CD4-positive, alpha-beta memory T cell (primary cell): ENCODE data around the gene ADIPOR2. TPM values are rescaled to one million over a fixed set of nuclear protein-coding genes. Genes with fewer than 3 reads are reported as not detected.
"Not testable (repeated sequence)": the region's sequence is repeated elsewhere in the genome, so short reads cannot be mapped to it uniquely, and the experiment has no call there.

Experiments used
- CTCF ChIA-PET: fragments of 350-600 bp; sonication (Branson Sonifier 250); formaldehyde crosslinking; loops from one replicate; lab custom pipeline; 2021; ENCODE audit warnings: inconsistent platforms; ENCODE audit not compliant: partially characterized antibody; lab: Charles Lee
- POLR2A ChIA-PET: fragments of 350-600 bp; sonication (Branson Sonifier 250); formaldehyde crosslinking; loops from one replicate; lab custom pipeline; 2021; ENCODE audit not compliant: partially characterized antibody; lab: Charles Lee
- DNase-seq, 5 donors: peaks; one replicate each; pipeline versions ENCODE4 v3.0.0 to v3.0.0-alpha.2; 2020 to 2022; ENCODE audit warnings: mixed read lengths in 1 of 5
- H3K27ac ChIP-seq: one replicate; pipeline ENCODE4 v1.7.0; 2013; ENCODE audit warnings: low read depth, low read length
- H3K27me3 ChIP-seq: 2 replicates; pipeline ENCODE4 v1.7.0; 2013; ENCODE audit warnings: mild to moderate bottlenecking, low read length, moderate library complexity; ENCODE audit not compliant: insufficient read depth
- H3K36me3 ChIP-seq: 2 replicates; pipeline ENCODE4 v1.7.0; 2013; ENCODE audit warnings: mild to moderate bottlenecking, low read length, moderate library complexity; ENCODE audit not compliant: insufficient read depth
- H3K4me1 ChIP-seq: 2 replicates; pipeline ENCODE4 v1.7.0; 2013; ENCODE audit warnings: mild to moderate bottlenecking, low read length, moderate library complexity; ENCODE audit not compliant: insufficient read depth
- H3K4me3 ChIP-seq, 2 donors: one replicate each; pipeline ENCODE4 v1.7.0; 2013; ENCODE audit warnings: low read length in 2 of 2, mild to moderate bottlenecking in 1 of 2
- H3K9me3 ChIP-seq, 2 donors: one replicate each; pipeline ENCODE4 v1.7.0; 2013; ENCODE audit warnings: low read length in 2 of 2, control low read depth in 1 of 2; ENCODE audit not compliant: control insufficient read depth in 1 of 2
- H3K27ac Mint-ChIP-seq, 7 donors: one replicate each; pipeline ENCODE4 v1.8.0; 2020 to 2021; ENCODE audit warnings: mixed read lengths in 7 of 7, mild to moderate bottlenecking in 6 of 7, inconsistent platforms in 3 of 7, moderate library complexity in 3 of 7
- H3K27me3 Mint-ChIP-seq, 2 donors: one replicate each; pipeline ENCODE4 v1.8.0; 2020 to 2021; ENCODE audit warnings: mixed read lengths in 2 of 2
- H3K36me3 Mint-ChIP-seq, 2 donors: one replicate each; pipeline ENCODE4 v1.8.0; 2020 to 2021; ENCODE audit warnings: mixed read lengths in 2 of 2, inconsistent platforms in 1 of 2, mild to moderate bottlenecking in 1 of 2
- H3K4me1 Mint-ChIP-seq, 4 donors: one replicate each; pipeline ENCODE4 v1.8.0; 2020 to 2021; ENCODE audit warnings: mixed read lengths in 4 of 4, mild to moderate bottlenecking in 1 of 4
- H3K4me3 Mint-ChIP-seq, 8 donors: one replicate each; pipeline ENCODE4 v1.8.0; 2020 to 2021; ENCODE audit warnings: mixed read lengths in 8 of 8, mild to moderate bottlenecking in 7 of 8, moderate library complexity in 6 of 8, inconsistent platforms in 3 of 8
- H3K9me3 Mint-ChIP-seq, 8 donors: one replicate each; pipeline ENCODE4 v1.8.0; 2020 to 2021; ENCODE audit warnings: mixed read lengths in 8 of 8, mild to moderate bottlenecking in 5 of 8, inconsistent platforms in 3 of 8, moderate library complexity in 1 of 8
- intact Hi-C: fragments of 100-400 bp; cut with micrococcal nuclease; formaldehyde crosslinking; loops from one replicate; pipeline ENCODE4 v1.15.1; 2023
- polyA plus RNA-seq, 2 donors: library from polyadenylated mRNA; unstranded; fragments of 300-500 nt; fragmentation: Illumina TruSeq; gene quantifications; one replicate each; pipeline ENCODE4 v1.2.3, GENCODE V29; 2021
- total RNA-seq, 2 experiments: library from RNA; stranded (reverse); gene quantifications; one replicate each; pipeline ENCODE4 v1.2.3, GENCODE V29; 2021

Gene ADIPOR2
- total and polyA plus RNA-seq, 4 experiments from 2014 or later, result 1.8 to 36.2 (median 19.6) TPM

GRCh38 chr12:1731019-1731687, 40.3 kb downstream of the ADIPOR2 start:
- no peak overlapping the region for H3K27ac Mint-ChIP-seq
- H3K27me3 Mint-ChIP-seq, result no peaks in the 10 kb centered on the region
- H3K4me3 Mint-ChIP-seq, result no peak overlapping the region
- Histone ChIP-seq H3K4me1 (peaks cover 15% of the 10 kb centered on the region), H3K36me3 (no peaks in the 10 kb centered on the region), H3K27ac (no peak overlapping the region), H3K4me3 (no peak overlapping the region), H3K27me3 (no peaks in the 10 kb centered on the region), H3K9me3 (no peaks in the 10 kb centered on the region)
- H3K36me3 Mint-ChIP-seq, result peaks cover 10 to 36% of the 10 kb centered on the region in 2 donors
- peaks cover 21 to 44% (median 23%) of the 10 kb centered on the region in 4 donors for H3K4me1 Mint-ChIP-seq
- no peak for DNase-seq
- H3K9me3 Mint-ChIP-seq, result peaks cover 0 to 2% (median 0%) of the 10 kb centered on the region in 8 donors
- CTCF ChIA-PET, result interaction anchor here (1.6 kb wide), 2 partner anchors 16 to 208 kb away, joined by 3 to 4 read pairs; no protein-coding TSS in a partner anchor
- intact Hi-C loops, result no loop called here
- POLR2A ChIA-PET, result no interaction called here

- CTCF ChIA-PET, result interaction anchor here (1.6 kb wide), 1 partner anchor 79 kb away, joined by 5 read pairs; no protein-coding TSS in a partner anchor
These were observed 40.8 kb downstream of the ADIPOR2 start for GRCh38 chr12:1731688-1732078.

GRCh38 chr12:1732914-1733313, 42.0 kb downstream of the ADIPOR2 start:
- Histone ChIP-seq H3K9me3 (no peaks in the 10 kb centered on the region), H3K36me3 (no peaks in the 10 kb centered on the region), H3K4me3 (no peak overlapping the region), H3K4me1 (peaks cover 15% of the 10 kb centered on the region), H3K27me3 (no peaks in the 10 kb centered on the region), H3K27ac (no peak overlapping the region)
- H3K4me1 Mint-ChIP-seq, result peaks cover 20 to 52% (median 29%) of the 10 kb centered on the region in 4 donors
- peaks cover 9 to 21% of the 10 kb centered on the region in 2 donors for H3K36me3 Mint-ChIP-seq
- POLR2A ChIA-PET, result no interaction called here
- H3K9me3 Mint-ChIP-seq, result peaks cover 0 to 2% (median 0%) of the 10 kb centered on the region in 8 donors
- CTCF ChIA-PET, result interaction anchor here (1.6 kb wide), 1 partner anchor 80 kb away, joined by 5 read pairs; no protein-coding TSS in a partner anchor
- DNase-seq, result peak in 3 of 5 donors; percentile 5 to 7 (median 7)
- peak overlapping the region in 1 of 8 donors; percentile 58 for H3K4me3 Mint-ChIP-seq
- H3K27ac Mint-ChIP-seq, result no peak overlapping the region
- no peaks in the 10 kb centered on the region for H3K27me3 Mint-ChIP-seq
- intact Hi-C loops, result no loop called here

More at GRCh38 chr12:1731688-1732078, 40.8 kb downstream of the ADIPOR2 start:
- H3K36me3 ChIP-seq, H3K27me3 ChIP-seq, H3K27ac ChIP-seq, H3K4me3 Mint-ChIP-seq, DNase-seq, H3K4me3 ChIP-seq, H3K9me3 Mint-ChIP-seq, H3K9me3 ChIP-seq, H3K27me3 Mint-ChIP-seq, H3K27ac Mint-ChIP-seq, intact Hi-C loops, POLR2A ChIA-PET: not testable (repeated sequence)
- H3K4me1 ChIP-seq, result peaks cover 15% of the 10 kb centered on the region
- Mint-ChIP-seq H3K36me3 (peaks cover 8 to 32% of the 10 kb centered on the region in 2 donors), H3K4me1 (peaks cover 21 to 44% (median 23%) of the 10 kb centered on the region in 4 donors)

- H3K9me3 Mint-ChIP-seq, H3K27me3 ChIP-seq, H3K27me3 Mint-ChIP-seq, H3K36me3 ChIP-seq, DNase-seq, POLR2A ChIA-PET, H3K9me3 ChIP-seq, H3K4me3 ChIP-seq, intact Hi-C loops, CTCF ChIA-PET, H3K27ac ChIP-seq, H3K4me3 Mint-ChIP-seq: not testable (repeated sequence)
- H3K4me1 ChIP-seq, result peaks cover 15% of the 10 kb centered on the region
- H3K4me1 Mint-ChIP-seq, result peaks cover 22 to 53% (median 31%) of the 10 kb centered on the region in 4 donors
- peak overlapping the region in 1 of 7 donors; percentile 68 for H3K27ac Mint-ChIP-seq
- H3K36me3 Mint-ChIP-seq, result peaks cover 8 to 19% of the 10 kb centered on the region in 2 donors
These were observed 42.8 kb downstream of the ADIPOR2 start for GRCh38 chr12:1733712-1734111.

GRCh38 chr12:1737652-1738286, 46.9 kb downstream of the ADIPOR2 start:
- Mint-ChIP-seq H3K36me3 (peaks cover 0 to 4% of the 10 kb centered on the region in 2 donors), H3K4me1 (peaks cover 26 to 54% (median 39%) of the 10 kb centered on the region in 4 donors), H3K9me3 (peaks cover 0 to 2% (median 0%) of the 10 kb centered on the region in 8 donors), H3K4me3 (no peak overlapping the region), H3K27ac (no peak overlapping the region), H3K27me3 (no peaks in the 10 kb centered on the region)
- ChIA-PET CTCF (no interaction called here), POLR2A (no interaction called here)
- H3K27ac ChIP-seq, result no peak overlapping the region
- intact Hi-C loops, result no loop called here
- no peak for DNase-seq
- no peaks in the 10 kb centered on the region for H3K9me3 ChIP-seq
- peaks cover 34% of the 10 kb centered on the region for H3K4me1 ChIP-seq
- H3K27me3 ChIP-seq, result no peaks in the 10 kb centered on the region
- no peaks in the 10 kb centered on the region for H3K36me3 ChIP-seq
- H3K4me3 ChIP-seq, result no peak overlapping the region

- peaks cover 23 to 52% (median 36%) of the 10 kb centered on the region in 4 donors for H3K4me1 Mint-ChIP-seq
- H3K4me3 ChIP-seq, result no peak overlapping the region
- no peak overlapping the region for H3K27ac Mint-ChIP-seq
- no peak overlapping the region for H3K27ac ChIP-seq
- no peaks in the 10 kb centered on the region for H3K36me3 ChIP-seq
- intact Hi-C loops, result no loop called here
- DNase-seq, result no peak
- no peaks in the 10 kb centered on the region for H3K27me3 Mint-ChIP-seq
- H3K9me3 ChIP-seq, result no peaks in the 10 kb centered on the region
- peaks cover 0 to 2% (median 0%) of the 10 kb centered on the region in 8 donors for H3K9me3 Mint-ChIP-seq
- peaks cover 29% of the 10 kb centered on the region for H3K4me1 ChIP-seq
- ChIA-PET CTCF (no interaction called here), POLR2A (no interaction called here)
- peaks cover 0 to 4% of the 10 kb centered on the region in 2 donors for H3K36me3 Mint-ChIP-seq
- H3K4me3 Mint-ChIP-seq, result no peak overlapping the region
- no peaks in the 10 kb centered on the region for H3K27me3 ChIP-seq
These were observed 47.6 kb downstream of the ADIPOR2 start for GRCh38 chr12:1738446-1738845.

GRCh38 chr12:1739368-1739767, 48.5 kb downstream of the ADIPOR2 start:
- CTCF ChIA-PET, result no interaction called here

More at GRCh38 chr12:1739368-1739767, 48.5 kb downstream of the ADIPOR2 start:
- POLR2A ChIA-PET, result interaction anchor here (0.6 kb wide), 1 partner anchor 33 kb away, joined by 3 read pairs; no protein-coding TSS in a partner anchor
- peaks cover 0 to 1% (median 0%) of the 10 kb centered on the region in 8 donors for H3K9me3 Mint-ChIP-seq
- H3K27me3 Mint-ChIP-seq, result no peaks in the 10 kb centered on the region
- no peak for DNase-seq
- peak overlapping the region in 4 of 7 donors; percentile 0 to 74 (median 33) for H3K27ac Mint-ChIP-seq
- Histone ChIP-seq H3K27me3 (no peaks in the 10 kb centered on the region), H3K4me3 (no peak overlapping the region), H3K9me3 (no peaks in the 10 kb centered on the region), H3K27ac (no peak overlapping the region), H3K4me1 (peaks cover 29% of the 10 kb centered on the region), H3K36me3 (no peaks in the 10 kb centered on the region)
- H3K4me3 Mint-ChIP-seq, result no peak overlapping the region
- H3K4me1 Mint-ChIP-seq, result peaks cover 23 to 47% (median 34%) of the 10 kb centered on the region in 4 donors
- intact Hi-C loops, result no loop called here
- peaks cover 3 to 4% of the 10 kb centered on the region in 2 donors for H3K36me3 Mint-ChIP-seq
